ENCODE measurements around the gene PGAP6. TPM values are rescaled to one million over a fixed set of nuclear protein-coding genes. Genes with fewer than 3 reads are reported as not detected.

Gene PGAP6
- total and polyA plus RNA-seq, 2 of the 8 experiments (the other 6 are each of a cell fraction or from before 2014, with no cell fraction given): 86.8 to 364 TPM

- Histone ChIP-seq H4K5ac (ENCODE audit: insufficient read length, low read depth, low read length) (no peak overlapping the region), H2BK5ac (ENCODE audit: low read depth, low read length) (no peak overlapping the region), H3K4ac (replicated peaks; ENCODE audit: insufficient read length, low read depth, low read length) (no peak overlapping the region), H3K4me2 (ENCODE audit: insufficient read depth in 1 of 2, low read depth in 2 of 2, low read length in 2 of 2) (no peak overlapping the region), H3K27ac (ENCODE audit: low read depth, low read length) (no peak overlapping the region), H3K23ac (ENCODE audit: insufficient read length) (no peak overlapping the region), H3K23me2 (ENCODE audit: low read depth, low read length) (no peaks in the 10 kb centered on the region), H3K14ac (ENCODE audit: insufficient read length) (no peak overlapping the region), H2BK12ac (ENCODE audit: low read depth, low read length) (no peak overlapping the region), H3K4me3 (ENCODE audit: extremely low read depth in 1 of 4, insufficient read depth in 2 of 4, low read depth in 3 of 4, low read length in 4 of 4) (no peak overlapping the region), H4K8ac (ENCODE audit: extremely low read depth, insufficient read depth, low read length) (0 out of 2 replicates have a peak overlapping the region, but pooled peaks have one; percentile 3), H3K79me1 (ENCODE audit: low read depth, low read length) (peaks cover 22% of the 10 kb centered on the region), H2AK5ac (ENCODE audit: low read depth, low read length) (no peak overlapping the region), H4K20me1 (replicated peaks in 1 of 2; ENCODE audit: control insufficient read depth in 1 of 2, insufficient read depth in 2 of 2, low read length in 2 of 2) (peaks cover 10 to 36% of the 10 kb centered on the region in 2 experiments), H2BK20ac (ENCODE audit: low read length) (no peak overlapping the region), H2AFZ (ENCODE audit: low read length) (no peak overlapping the region), H3K9me3 (ENCODE audit: insufficient read depth in 2 of 2, low read depth in 1 of 2, low read length in 1 of 2) (no peaks in the 10 kb centered on the region), H3K36me3 (ENCODE audit: control insufficient read depth in 2 of 4, insufficient read depth in 4 of 4, low read length in 3 of 4) (no peaks in the 10 kb centered on the region), H3K56ac (replicated peaks; ENCODE audit: insufficient read length, low read depth, low read length) (no peak overlapping the region), H2BK15ac (ENCODE audit: low read length) (no peak overlapping the region), H4K91ac (replicated peaks; ENCODE audit: insufficient read length, low read length) (no peak overlapping the region), H2BK120ac (replicated peaks; ENCODE audit: low read depth, low read length) (no peak overlapping the region), H3K79me2 (ENCODE audit: control insufficient read depth in 1 of 2, insufficient read depth in 2 of 2, low read length in 2 of 2) (peaks cover 25 to 79% of the 10 kb centered on the region in 2 experiments), H3K27me3 (replicated peaks in 1 of 4; ENCODE audit: control insufficient read depth in 3 of 4, extremely low read depth in 1 of 4, insufficient read depth in 3 of 4, low read length in 3 of 4) (no peaks in the 10 kb centered on the region), H3K18ac (ENCODE audit: extremely low read depth, low read length) (no peak overlapping the region), H3K4me1 (replicated peaks in 1 of 4; ENCODE audit: control insufficient read depth in 3 of 4, insufficient read depth in 4 of 4, low read length in 3 of 4) (peaks cover 0 to 3% (median 0%) of the 10 kb centered on the region in 4 experiments; a peak in 1 of 7 replicates), H3K9ac (replicated peaks in 1 of 4; ENCODE audit: extremely low read depth in 1 of 4, low read depth in 3 of 4, low read length in 3 of 4) (no peak overlapping the region)
- 100% methylated on average over 2 of the region's 2 CpGs; no CpG with 5 or more reads in 1 of the 2 experiments for WGBS, 2 experiments (ENCODE audit: extremely low coverage in 1 of 2, insufficient coverage in 1 of 2, insufficient read length in 1 of 2, insufficient replicate concordance in 2 of 2, low coverage in 1 of 2, low lambda C conversion rate in 2 of 2, missing lambda C conversion rate in 1 of 2)
- ChIA-PET POLR2A (ENCODE audit: partially characterized antibody) (interaction anchor here (1.2 to 1.3 kb wide), 2 partner anchors 16 to 91 kb away, joined by 3 read pairs; no protein-coding TSS in a partner anchor), CTCF (ENCODE audit: partially characterized antibody) (interaction anchor here (0.8 to 1.1 kb wide), 3 partner anchors 9 to 17 kb away, joined by 4 read pairs; no protein-coding TSS in a partner anchor)
- DNase-seq (ENCODE audit: low read depth in 1 of 2, low spot score in 2 of 2): no peak
- FAIRE-seq: no peak
- TF ChIP-seq RXRA (IDR thresholded peaks at IDR 0.05; ENCODE audit: insufficient read depth, low read depth, low read length): no peak
- no peak for TF ChIP-seq CHD2 (IDR thresholded peaks at IDR 0.05; ENCODE audit: low read length)
- TF ChIP-seq GABPA (IDR thresholded peaks at IDR 0.05; ENCODE audit: borderline replicate concordance, insufficient read depth, low read length): no peak
- no peak for TF ChIP-seq SIRT6 (IDR thresholded peaks at IDR 0.05; ENCODE audit: low read length)
- TF ChIP-seq TBP (IDR thresholded peaks at IDR 0.05; ENCODE audit: low read depth, low read length): no peak
- TF ChIP-seq ASH2L (IDR thresholded peaks at IDR 0.05; ENCODE audit: low read length): no peak
- TF ChIP-seq KDM1A (IDR thresholded peaks at IDR 0.05; ENCODE audit: borderline replicate concordance, low read length): no peak
- no peak for TF ChIP-seq NRF1 (IDR thresholded peaks at IDR 0.05; ENCODE audit: low read depth, low read length)
- TF ChIP-seq GTF2F1 (IDR thresholded peaks at IDR 0.05; ENCODE audit: borderline replicate concordance, low read depth, low read length): no peak
- no peak for TF ChIP-seq POLR2A (IDR thresholded peaks at IDR 0.05; ENCODE audit: control extremely low read depth in 1 of 2, low read depth in 2 of 2, low read length in 2 of 2)
- no peak for TF ChIP-seq RNF2 (IDR thresholded peaks at IDR 0.05; ENCODE audit: borderline replicate concordance, low read depth, low read length, missing control alignments, poor library complexity, severe bottlenecking)
- no peak for TF ChIP-seq YY1 (IDR thresholded peaks at IDR 0.05; ENCODE audit: low read depth, low read length)
- TF ChIP-seq RAD21 (IDR thresholded peaks at IDR 0.05 in 1 of 2, conservative IDR thresholded peaks at IDR 0.05 in 1 of 2; ENCODE audit: low read depth in 2 of 2, low read length in 2 of 2): no peak
- no peak for TF ChIP-seq TAF1 (IDR thresholded peaks at IDR 0.05; ENCODE audit: low read depth, low read length)
- TF ChIP-seq SAP30 (IDR thresholded peaks at IDR 0.05; ENCODE audit: insufficient read depth, insufficient replicate concordance, low read length): no peak
Measured at GRCh38 chr16:330741-331140, 51.0 kb downstream of the PGAP6 start.

Data from H1 (cell line).